GM23338 (cell line): ENCODE results near the gene PLCXD3. TPM values are rescaled to one million over a fixed set of nuclear protein-coding genes. Genes with fewer than 3 reads are reported as not detected.

ENCODE experiments used
- ATAC-seq: fragments of 200-7000 bp; cut with Tn5 transposase; 3 replicates; pipeline ENCODE4 v1.9.1; 2020
- DNase-seq: peaks from one replicate; pipeline ENCODE4 v3.0.0-alpha.2; 2015; ENCODE audit warnings: low spot score
- H2AFZ ChIP-seq: fragments of 200-600 bp; sonication (generic); 2 replicates; pipeline ENCODE4 v1.8.0; 2016; ENCODE audit warnings: antibody characterized with exemption, mild to moderate bottlenecking, moderate library complexity
- H3F3A ChIP-seq: fragments of 200-600 bp; sonication (generic); replicated peaks from 2 replicates; pipeline ENCODE4 v1.8.0; 2017; ENCODE audit warnings: antibody characterized with exemption, mixed run types, low read depth
- H3K27ac ChIP-seq: fragments of 200-600 bp; sonication (generic); 2 replicates; pipeline ENCODE4 v1.6.1; 2016; ENCODE audit warnings: low read depth
- H3K27me3 ChIP-seq: fragments of 200-600 bp; sonication (generic); 2 replicates; pipeline ENCODE4 v1.8.0; 2016; ENCODE audit warnings: mild to moderate bottlenecking, mixed run types, moderate library complexity; ENCODE audit not compliant: insufficient read depth
- H3K36me3 ChIP-seq: fragments of 200-600 bp; sonication (generic); 2 replicates; pipeline ENCODE4 v1.8.0; 2016; ENCODE audit warnings: mild to moderate bottlenecking; ENCODE audit not compliant: insufficient read depth
- H3K4me1 ChIP-seq: fragments of 200-600 bp; sonication (generic); 2 replicates; pipeline ENCODE4 v1.8.0; 2016; ENCODE audit warnings: mild to moderate bottlenecking, moderate library complexity; ENCODE audit not compliant: insufficient read depth
- H3K4me2 ChIP-seq: fragments of 200-600 bp; sonication (generic); 2 replicates; pipeline ENCODE4 v1.7.1; 2017; ENCODE audit warnings: mixed run types
- H3K4me3 ChIP-seq: fragments of 200-600 bp; sonication (generic); 2 replicates; pipeline ENCODE4 v1.6.1; 2016; ENCODE audit warnings: mixed run types
- H3K79me2 ChIP-seq: fragments of 200-600 bp; sonication (generic); replicated peaks from 2 replicates; pipeline ENCODE4 v1.8.0; 2017; ENCODE audit warnings: mild to moderate bottlenecking; ENCODE audit not compliant: insufficient read depth
- H3K9me2 ChIP-seq: fragments of 200-600 bp; sonication (generic); 2 replicates; pipeline ENCODE4 v1.8.0; 2017; ENCODE audit not compliant: insufficient read depth
- H4K20me1 ChIP-seq: fragments of 200-600 bp; sonication (generic); replicated peaks from 2 replicates; pipeline ENCODE4 v1.8.0; 2017; ENCODE audit warnings: mild to moderate bottlenecking; ENCODE audit not compliant: insufficient read depth
- H3K27ac Mint-ChIP-seq: 2 replicates; pipeline ENCODE4 v1.8.0; 2020; ENCODE audit warnings: inconsistent platforms, mild to moderate bottlenecking, moderate library complexity, mixed read lengths
- H3K27me3 Mint-ChIP-seq: 3 replicates; pipeline ENCODE4 v1.8.0; 2022; ENCODE audit warnings: low read depth, mild to moderate bottlenecking, moderate library complexity, mixed read lengths, inconsistent platforms; ENCODE audit not compliant: insufficient read depth, poor library complexity
- H3K36me3 Mint-ChIP-seq: 3 replicates; pipeline ENCODE4 v1.8.0; 2021; ENCODE audit warnings: low read depth, mild to moderate bottlenecking, inconsistent platforms, moderate library complexity, mixed read lengths
- H3K4me1 Mint-ChIP-seq: 3 replicates; pipeline ENCODE4 v1.8.0; 2020; ENCODE audit warnings: mild to moderate bottlenecking, inconsistent platforms, mixed read lengths
- H3K4me3 Mint-ChIP-seq: 3 replicates; pipeline ENCODE4 v1.8.0; 2021; ENCODE audit warnings: moderate library complexity, mild to moderate bottlenecking, inconsistent platforms, mixed read lengths
- H3K9me3 Mint-ChIP-seq: 3 replicates; pipeline ENCODE4 v1.8.0; 2020; ENCODE audit warnings: moderate library complexity, mild to moderate bottlenecking, inconsistent platforms, mixed read lengths
- CREB1 ChIP-seq: fragments of 250-450 bp; sonication (Bioruptor Pico); IDR thresholded peaks from 2 replicates; pipeline ENCODE4 v1.5.0; 2020; ENCODE audit warnings: low read depth, mild to moderate bottlenecking, moderate library complexity
- EZH2 ChIP-seq: fragments of 200-600 bp; sonication (generic); IDR thresholded peaks from one replicate; pipeline ENCODE4 v1.8.0; 2017; ENCODE audit warnings: antibody characterized with exemption, mild to moderate bottlenecking, low read depth; ENCODE audit not compliant: unreplicated experiment
- JUNB ChIP-seq: IDR thresholded peaks from one replicate; pipeline ENCODE4 v1.6.1; 2016; ENCODE audit warnings: antibody characterized with exemption; ENCODE audit not compliant: unreplicated experiment
- NANOG ChIP-seq: IDR thresholded peaks from 2 replicates; pipeline ENCODE4 v1.6.1; 2016; ENCODE audit warnings: antibody characterized with exemption, borderline replicate concordance
- REST ChIP-seq: IDR thresholded peaks from one replicate; pipeline ENCODE4 v1.6.1; 2018; ENCODE audit warnings: antibody characterized with exemption; ENCODE audit not compliant: unreplicated experiment
- ZNF331 ChIP-seq: fragments of 250-450 bp; sonication (Bioruptor Pico); IDR thresholded peaks from 2 replicates; pipeline ENCODE4 v1.5.0; 2020; ENCODE audit warnings: low read depth, mild to moderate bottlenecking, moderate library complexity
- ZNF462 ChIP-seq: fragments of 250-450 bp; sonication (Bioruptor Pico); IDR thresholded peaks from 2 replicates; pipeline ENCODE4 v1.5.0; 2020; ENCODE audit warnings: mild to moderate bottlenecking, moderate library complexity
- polyA plus RNA-seq: library from polyadenylated mRNA; unstranded; fragments of >200 nt; fragmentation: Nextera tagmentation; extraction: Ambion mirVana; gene quantifications from 2 replicates; pipeline ENCODE4 v1.2.1, GENCODE V29; 2016
- total RNA-seq: library from RNA; depleted of rRNA; stranded (reverse); fragments of >200 nt; shearing (Covaris generic); gene quantifications from 2 replicates; pipeline ENCODE4 v1.2.3, GENCODE V29; 2014
- TF ChIP-seq, protein P1 (sequence below): IDR thresholded peaks from 2 replicates; pipeline ENCODE4 v1.6.1; 2016; ENCODE audit warnings: antibody characterized with exemption

Gene PLCXD3
- total and polyA plus RNA-seq, 2 experiments from 2014 or later: 0.03 TPM

DNA sequence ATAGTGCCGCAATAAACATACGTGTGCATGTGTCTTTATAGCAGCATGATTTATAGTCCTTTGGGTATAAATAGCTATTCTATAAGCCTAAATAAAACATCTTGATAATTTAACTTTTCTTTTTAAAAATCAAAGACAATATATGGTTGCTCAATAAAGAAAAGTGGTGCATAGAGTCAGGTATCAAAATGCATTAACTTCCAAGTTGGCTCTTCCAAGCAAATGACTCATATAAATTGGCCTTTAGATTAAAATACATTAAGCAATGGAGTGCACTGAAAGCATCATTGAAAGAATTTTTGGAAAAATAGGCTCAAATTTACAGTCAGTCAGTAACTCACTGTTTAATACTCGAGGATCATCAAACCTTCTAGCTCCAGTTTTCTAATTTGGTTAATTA is 106.6 kb downstream of the PLCXD3 start:
- Mint-ChIP-seq H3K4me3 (no peak overlapping the region), H3K4me1 (peaks cover 3% of the 10 kb centered on the region; the same call in 2 of the 3 replicates), H3K27me3 (no peaks in the 10 kb centered on the region), H3K36me3 (no peaks in the 10 kb centered on the region), H3K9me3 (peaks cover 5% of the 10 kb centered on the region; the same call in 2 of the 3 replicates), H3K27ac (no peak overlapping the region)
- Histone ChIP-seq H3K4me2 (no peak overlapping the region), H4K20me1 (no peaks in the 10 kb centered on the region), H3F3A (no peaks in the 10 kb centered on the region), H2AFZ (no peak overlapping the region), H3K36me3 (no peaks in the 10 kb centered on the region), H3K9me2 (no peaks in the 10 kb centered on the region), H3K79me2 (no peaks in the 10 kb centered on the region), H3K4me3 (no peak overlapping the region), H3K27me3 (no peaks in the 10 kb centered on the region), H3K4me1 (no peaks in the 10 kb centered on the region), H3K27ac (no peak overlapping the region)
- DNase-seq (no peak), ATAC-seq (no peak)
- TF ChIP-seq JUNB (no peak), REST (no peak), EZH2 (no peak), NANOG (no peak), ZNF331 (CRISPR knock-in tag) (no peak)
- TF ChIP-seq, protein P1, sequence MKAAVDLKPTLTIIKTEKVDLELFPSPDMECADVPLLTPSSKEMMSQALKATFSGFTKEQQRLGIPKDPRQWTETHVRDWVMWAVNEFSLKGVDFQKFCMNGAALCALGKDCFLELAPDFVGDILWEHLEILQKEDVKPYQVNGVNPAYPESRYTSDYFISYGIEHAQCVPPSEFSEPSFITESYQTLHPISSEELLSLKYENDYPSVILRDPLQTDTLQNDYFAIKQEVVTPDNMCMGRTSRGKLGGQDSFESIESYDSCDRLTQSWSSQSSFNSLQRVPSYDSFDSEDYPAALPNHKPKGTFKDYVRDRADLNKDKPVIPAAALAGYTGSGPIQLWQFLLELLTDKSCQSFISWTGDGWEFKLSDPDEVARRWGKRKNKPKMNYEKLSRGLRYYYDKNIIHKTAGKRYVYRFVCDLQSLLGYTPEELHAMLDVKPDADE: no peak

- no peak overlapping the region for H3K27ac ChIP-seq
- no peak for TF ChIP-seq JUNB
- no peak for TF ChIP-seq ZNF462 (CRISPR knock-in tag)
- no peak for TF ChIP-seq CREB1 (CRISPR knock-in tag)
- H2AFZ ChIP-seq: no peak overlapping the region
- no peaks in the 10 kb centered on the region for H3F3A ChIP-seq
- Mint-ChIP-seq H3K4me1 (peaks cover 3% of the 10 kb centered on the region; the same call in 2 of the 3 replicates), H3K36me3 (no peaks in the 10 kb centered on the region), H3K9me3 (peaks cover 10% of the 10 kb centered on the region; the same call in 2 of the 3 replicates), H3K27ac (no peak overlapping the region), H3K27me3 (no peaks in the 10 kb centered on the region), H3K4me3 (no peak overlapping the region)
- no peak overlapping the region for H3K4me2 ChIP-seq
- no peaks in the 10 kb centered on the region for H4K20me1 ChIP-seq
- no peaks in the 10 kb centered on the region for H3K27me3 ChIP-seq
- no peaks in the 10 kb centered on the region for H3K79me2 ChIP-seq
- H3K9me2 ChIP-seq: peaks cover 6% of the 10 kb centered on the region
- no peak overlapping the region for H3K4me3 ChIP-seq
- H3K36me3 ChIP-seq: no peaks in the 10 kb centered on the region
- H3K4me1 ChIP-seq: no peaks in the 10 kb centered on the region
- DNase-seq (no peak), ATAC-seq (no peak)
These were observed 107.6 kb downstream of the PLCXD3 start for GRCh38 chr5:41402845-41403244.
